Stimulated activated CD4-positive, alpha-beta T cell treated with anti-CD3 and anti-CD28 coated beads, Interleukin-4, amount 100 ng/mL, for 4 hours (primary cell): ENCODE measurements around the gene RHEB.

Experiments
- DNase-seq, 2 experiments: peaks; one replicate each; pipeline ENCODE4 v3.0.0-alpha.2; 2020

The RHEB gene

GRCh38 chr7:151503902-151504714 lies 15.6 kb downstream of the RHEB start:
- DNase-seq = no peak

GRCh38 chr7:151501676-151502075 lies 18.0 kb downstream of the RHEB start:
- no peak for DNase-seq

GRCh38 chr7:151498495-151498894 lies 21.2 kb downstream of the RHEB start:
- DNase-seq = no peak

- no peak for DNase-seq
Observed at GRCh38 chr7:151497306-151497871, 22.3 kb downstream of the RHEB start.

GRCh38 chr7:151495360-151495759 lies 24.3 kb downstream of the RHEB start:
- no peak for DNase-seq

- DNase-seq = no peak
Observed at GRCh38 chr7:151494298-151495284, 25.1 kb downstream of the RHEB start.

GRCh38 chr7:151493083-151493482 lies 26.6 kb downstream of the RHEB start:
- no peak for DNase-seq

GRCh38 chr7:151491859-151492258 lies 27.8 kb downstream of the RHEB start:
- DNase-seq = no peak

- no peak for DNase-seq
Observed at GRCh38 chr7:151490456-151491105, 29.1 kb downstream of the RHEB start.

- no peak for DNase-seq
Observed at GRCh38 chr7:151489498-151489897, 30.2 kb downstream of the RHEB start.

GRCh38 chr7:151488096-151488495 lies 31.6 kb downstream of the RHEB start:
- no peak for DNase-seq

- no peak for DNase-seq
Observed at GRCh38 chr7:151487228-151487627, 32.5 kb downstream of the RHEB start.

- DNase-seq = no peak
Observed at GRCh38 chr7:151486074-151486473, 33.6 kb downstream of the RHEB start.

GRCh38 chr7:151484971-151485707 lies 34.6 kb downstream of the RHEB start:
- peak in 1 of 2 experiments; percentile 14 for DNase-seq

- no peak for DNase-seq
Observed at GRCh38 chr7:151483711-151483983, 36.0 kb downstream of the RHEB start.

- no peak for DNase-seq
Observed at GRCh38 chr7:151482883-151483710, 36.6 kb downstream of the RHEB start.

- no peak for DNase-seq
Observed at GRCh38 chr7:151481650-151482505, 37.8 kb downstream of the RHEB start.

- no peak for DNase-seq
Observed at GRCh38 chr7:151477867-151478266, 41.8 kb downstream of the RHEB start.

- no peak for DNase-seq
Observed at GRCh38 chr7:151472644-151473380, 46.9 kb downstream of the RHEB start.

GRCh38 chr7:151470711-151471110 lies 49.0 kb downstream of the RHEB start:
- DNase-seq = no peak
